Measurements from ENCODE around the gene EVA1C.
A peak's percentile ranks its signal among the peaks of the same experiment; 100 is the strongest.

The EVA1C gene

GRCh38 chr21:32562426-32562825 lies 149.9 kb downstream of the EVA1C start:
- Mint-ChIP-seq H3K9me3 (peaks cover 24% of the 10 kb centered on the region), H3K27ac (no peak overlapping the region), H3K27me3 (ENCODE audit: low read depth) (no peaks in the 10 kb centered on the region), H3K4me1 (no peaks in the 10 kb centered on the region), H3K36me3 (ENCODE audit: low read depth) (peaks cover 18% of the 10 kb centered on the region), H3K4me3 (no peak overlapping the region)
- TF ChIP-seq CTCF (IDR thresholded peaks at IDR 0.05; ENCODE audit: unreplicated experiment in 3 of 3): peak; percentile 30 to 45 (median 32)

GRCh38 chr21:32562915-32563314 lies 150.4 kb downstream of the EVA1C start:
- no peak overlapping the region for H3K4me3 Mint-ChIP-seq

More at GRCh38 chr21:32562915-32563314, 150.4 kb downstream of the EVA1C start:
- H3K27ac Mint-ChIP-seq: no peak overlapping the region
- no peaks in the 10 kb centered on the region for H3K27me3 Mint-ChIP-seq (ENCODE audit: low read depth)
- H3K9me3 Mint-ChIP-seq: peaks cover 24% of the 10 kb centered on the region
- H3K4me1 Mint-ChIP-seq: no peaks in the 10 kb centered on the region
- TF ChIP-seq CTCF (IDR thresholded peaks at IDR 0.05; ENCODE audit: unreplicated experiment in 3 of 3): no peak
- peaks cover 18% of the 10 kb centered on the region for H3K36me3 Mint-ChIP-seq (ENCODE audit: low read depth)

Data from nephron (organoid).